OCI-LY7 (cell line): Measurements from ENCODE around the gene EPHB1.

Experiments used
- EZH2phosphoT487 ChIP-seq: fragments of 200-600 bp; sonication (generic); IDR thresholded peaks from 2 replicates; pipeline ENCODE4 v1.6.1; 2018; ENCODE audit warnings: low read depth, borderline replicate concordance, mild to moderate bottlenecking, mixed run types, antibody characterized with exemption, low read length, moderate library complexity, mixed read lengths
- TF ChIP-seq, protein P1 (sequence below): fragments of 200-600 bp; sonication (generic); conservative IDR thresholded peaks from 2 replicates; pipeline ENCODE4 v1.5.1; 2014; ENCODE audit warnings: mild to moderate bottlenecking, antibody characterized with exemption, low read length, moderate library complexity, mixed read lengths

DNA sequence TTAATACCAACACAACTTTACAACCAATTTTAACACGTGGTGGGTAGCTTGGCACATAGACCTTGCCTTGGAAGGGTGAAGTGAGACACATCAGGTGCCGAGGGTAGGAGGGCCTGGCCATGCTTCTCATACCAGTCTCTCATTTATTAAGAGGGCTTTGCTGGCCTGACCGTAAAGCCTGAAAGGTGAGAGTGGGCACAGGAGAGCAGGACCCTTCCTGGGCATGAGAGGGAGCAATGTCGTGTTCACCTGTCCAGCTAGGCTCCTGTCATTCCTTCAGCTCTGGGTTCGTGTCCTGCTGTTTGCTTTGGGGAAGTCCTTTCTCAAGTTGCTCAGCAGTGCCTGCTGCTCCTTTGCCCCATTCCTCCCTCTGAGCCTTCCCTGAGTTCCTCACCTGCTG lies 294.4 kb downstream of the EPHB1 start:
- TF ChIP-seq, protein P1, sequence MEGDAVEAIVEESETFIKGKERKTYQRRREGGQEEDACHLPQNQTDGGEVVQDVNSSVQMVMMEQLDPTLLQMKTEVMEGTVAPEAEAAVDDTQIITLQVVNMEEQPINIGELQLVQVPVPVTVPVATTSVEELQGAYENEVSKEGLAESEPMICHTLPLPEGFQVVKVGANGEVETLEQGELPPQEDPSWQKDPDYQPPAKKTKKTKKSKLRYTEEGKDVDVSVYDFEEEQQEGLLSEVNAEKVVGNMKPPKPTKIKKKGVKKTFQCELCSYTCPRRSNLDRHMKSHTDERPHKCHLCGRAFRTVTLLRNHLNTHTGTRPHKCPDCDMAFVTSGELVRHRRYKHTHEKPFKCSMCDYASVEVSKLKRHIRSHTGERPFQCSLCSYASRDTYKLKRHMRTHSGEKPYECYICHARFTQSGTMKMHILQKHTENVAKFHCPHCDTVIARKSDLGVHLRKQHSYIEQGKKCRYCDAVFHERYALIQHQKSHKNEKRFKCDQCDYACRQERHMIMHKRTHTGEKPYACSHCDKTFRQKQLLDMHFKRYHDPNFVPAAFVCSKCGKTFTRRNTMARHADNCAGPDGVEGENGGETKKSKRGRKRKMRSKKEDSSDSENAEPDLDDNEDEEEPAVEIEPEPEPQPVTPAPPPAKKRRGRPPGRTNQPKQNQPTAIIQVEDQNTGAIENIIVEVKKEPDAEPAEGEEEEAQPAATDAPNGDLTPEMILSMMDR = no peak
- no peak for TF ChIP-seq EZH2phosphoT487
